Parathyroid adenoma (tissue), 2 donors: ENCODE results near the gene MFAP3.
"Not testable (repeated sequence)": the region's sequence is repeated elsewhere in the genome, so short reads cannot be mapped to it uniquely, and the experiment has no call there.

Experiments used
- H2AFZ ChIP-seq: fragments of 300-600 bp; sonication (generic); one replicate; pipeline ENCODE4 v1.7.0; 2017; ENCODE audit warnings: antibody characterized with exemption, mild to moderate bottlenecking
- H3K27ac ChIP-seq: fragments of 300-600 bp; sonication (generic); one replicate; pipeline ENCODE4 v1.7.0; 2017
- H3K27me3 ChIP-seq: fragments of 300-600 bp; sonication (generic); one replicate; pipeline ENCODE4 v1.7.0; 2017; ENCODE audit warnings: low read length; ENCODE audit not compliant: control insufficient read depth, insufficient read depth
- H3K36me3 ChIP-seq: fragments of 300-600 bp; sonication (generic); one replicate; pipeline ENCODE4 v1.7.0; 2017; ENCODE audit warnings: low read length; ENCODE audit not compliant: control insufficient read depth, insufficient read depth
- H3K4me1 ChIP-seq: fragments of 300-600 bp; sonication (generic); one replicate; pipeline ENCODE4 v1.7.0; 2017; ENCODE audit warnings: control low read depth
- H3K4me2 ChIP-seq: fragments of 300-600 bp; sonication (generic); one replicate; pipeline ENCODE4 v1.7.0; 2017; ENCODE audit warnings: low read length
- H3K4me3 ChIP-seq: fragments of 300-600 bp; sonication (generic); one replicate; pipeline ENCODE4 v1.7.0; 2017; ENCODE audit warnings: low read depth, low read length
- H3K79me2 ChIP-seq: fragments of 300-600 bp; sonication (generic); one replicate; pipeline ENCODE4 v1.7.0; 2017; ENCODE audit warnings: control low read depth
- H3K9ac ChIP-seq: fragments of 300-600 bp; sonication (generic); one replicate; pipeline ENCODE4 v1.7.0; 2017; ENCODE audit warnings: mild to moderate bottlenecking
- H3K9me3 ChIP-seq: fragments of 300-600 bp; sonication (generic); one replicate; pipeline ENCODE4 v1.7.0; 2017; ENCODE audit warnings: low read length; ENCODE audit not compliant: control insufficient read depth
- CTCF ChIP-seq: fragments of 300-600 bp; sonication (generic); IDR thresholded peaks from one replicate; pipeline ENCODE4 v1.7.0; 2017; ENCODE audit warnings: antibody characterized with exemption, mild to moderate bottlenecking
- donor health status: primary hyperparathyroidism.

The MFAP3 gene

GRCh38 chr5:154063372-154063771, 24.6 kb downstream of the MFAP3 start:
- no peak for TF ChIP-seq CTCF
- H3K36me3 ChIP-seq, result no peaks in the 10 kb centered on the region
- no peak overlapping the region for H3K4me3 ChIP-seq
- H3K79me2 ChIP-seq, result peaks cover 4% of the 10 kb centered on the region
- H3K4me1 ChIP-seq, result peaks cover 15% of the 10 kb centered on the region
- H3K27ac ChIP-seq, result no peak overlapping the region
- no peak overlapping the region for H2AFZ ChIP-seq
- no peak overlapping the region for H3K9ac ChIP-seq
- H3K9me3 ChIP-seq, result no peaks in the 10 kb centered on the region
- no peaks in the 10 kb centered on the region for H3K27me3 ChIP-seq
- no peak overlapping the region for H3K4me2 ChIP-seq

- Histone ChIP-seq H3K4me2 (no peak overlapping the region), H3K4me3 (no peak overlapping the region), H3K4me1 (no peaks in the 10 kb centered on the region), H3K27me3 (no peaks in the 10 kb centered on the region), H3K9me3 (no peaks in the 10 kb centered on the region), H3K9ac (no peak overlapping the region), H3K27ac (no peak overlapping the region), H2AFZ (no peak overlapping the region), H3K79me2 (no peaks in the 10 kb centered on the region), H3K36me3 (no peaks in the 10 kb centered on the region)
- TF ChIP-seq CTCF, result no peak
Measured at GRCh38 chr5:154065971-154066370, 27.2 kb downstream of the MFAP3 start.

GRCh38 chr5:154069854-154070253, 31.1 kb downstream of the MFAP3 start:
- not testable (repeated sequence) for H3K9me3 ChIP-seq, H3K4me1 ChIP-seq, H3K9ac ChIP-seq, H3K79me2 ChIP-seq, H2AFZ ChIP-seq, H3K27ac ChIP-seq, H3K4me3 ChIP-seq, H3K36me3 ChIP-seq, H3K27me3 ChIP-seq, H3K4me2 ChIP-seq

GRCh38 chr5:154071799-154072413, 33.1 kb downstream of the MFAP3 start:
- no peaks in the 10 kb centered on the region for H3K36me3 ChIP-seq
- H3K4me3 ChIP-seq, result no peak overlapping the region
- no peaks in the 10 kb centered on the region for H3K9me3 ChIP-seq
- H3K27ac ChIP-seq, result no peak overlapping the region
- H3K4me1 ChIP-seq, result peaks cover 3% of the 10 kb centered on the region
- H3K27me3 ChIP-seq, result no peaks in the 10 kb centered on the region
- H3K79me2 ChIP-seq, result no peaks in the 10 kb centered on the region
- H3K9ac ChIP-seq, result no peak overlapping the region
- no peak for TF ChIP-seq CTCF
- peak overlapping the region; percentile 79 for H2AFZ ChIP-seq
- no peak overlapping the region for H3K4me2 ChIP-seq

DNA sequence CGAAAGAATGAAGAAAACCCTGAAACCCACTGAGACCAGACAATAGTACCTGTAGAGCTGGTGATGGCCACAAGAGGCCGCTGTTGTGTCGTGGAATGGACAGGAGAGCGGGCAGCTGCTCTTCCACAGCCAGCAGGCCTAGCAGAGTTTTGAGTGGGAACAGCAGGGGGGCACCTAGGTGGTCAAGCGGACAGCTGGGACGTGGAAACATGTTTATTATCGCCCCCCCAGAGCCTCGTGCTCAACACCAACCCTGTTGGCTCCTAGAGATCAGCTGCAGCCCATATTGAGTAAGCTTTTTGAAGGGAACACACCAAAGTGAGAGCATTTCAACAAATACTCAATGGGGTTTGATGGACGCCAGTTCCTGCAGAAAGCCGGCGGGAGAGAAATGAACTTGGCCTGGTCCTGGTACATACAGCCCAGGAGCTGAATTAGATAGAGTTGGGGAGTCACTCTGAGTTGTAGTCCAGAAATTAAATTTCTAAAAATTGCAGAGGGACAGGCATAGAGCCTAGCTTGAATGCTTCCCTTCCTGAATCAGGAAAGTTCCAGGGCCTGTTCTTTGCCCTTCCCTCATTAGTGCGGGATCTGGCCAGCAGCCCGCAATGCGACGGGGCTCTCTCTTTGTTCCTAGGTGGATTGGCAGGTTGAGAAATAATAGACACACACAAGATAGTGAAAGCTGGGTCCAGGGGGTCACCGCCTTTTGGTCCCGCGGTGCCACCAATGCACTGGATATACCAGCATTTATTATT, 33.8 kb downstream of the MFAP3 start:
- no peak overlapping the region for H3K4me2 ChIP-seq
- no peaks in the 10 kb centered on the region for H3K9me3 ChIP-seq

More for the DNA sequence above, 33.8 kb downstream of the MFAP3 start:
- no peaks in the 10 kb centered on the region for H3K36me3 ChIP-seq
- H3K27me3 ChIP-seq, result no peaks in the 10 kb centered on the region
- peak; percentile 97 for TF ChIP-seq CTCF
- no peak overlapping the region for H3K9ac ChIP-seq
- H3K27ac ChIP-seq, result no peak overlapping the region
- H3K4me3 ChIP-seq, result no peak overlapping the region
- peak overlapping the region; percentile 79 for H2AFZ ChIP-seq
- H3K4me1 ChIP-seq, result peaks cover 6% of the 10 kb centered on the region
- H3K79me2 ChIP-seq, result no peaks in the 10 kb centered on the region
